HCT116 (cell line): ENCODE measurements around the gene RTF2. TPM values are rescaled to one million over a fixed set of nuclear protein-coding genes. Genes with fewer than 3 reads are reported as not detected.

Source experiments
- ATAC-seq: fragments of 200-7000 bp; cut with Tn5 transposase; 2 replicates; pipeline ENCODE4 v1.9.1; 2020; ENCODE audit warnings: mild to moderate bottlenecking, moderate library complexity
- BruUV-seq: library from RNA; stranded (reverse); fragments of 400-500 nt; replicated peaks from 2 replicates; lab custom pipeline; 2021; lab: Mats Ljungman, UMichigan
- CTCF ChIA-PET: fragments of 300-600 bp; sonication (Branson Sonifier 250); formaldehyde crosslinking; loops from one replicate; lab custom pipeline; 2021; ENCODE audit warnings: antibody characterized with exemption; lab: Charles Lee
- POLR2A ChIA-PET: fragments of 300-600, 350-600 bp; sonication (Branson Sonifier 250); formaldehyde crosslinking; loops from one replicate; lab custom pipeline; 2021; ENCODE audit warnings: antibody characterized with exemption; lab: Charles Lee
- RAD21 ChIA-PET, 2 experiments: fragments of 300-600 bp; sonication (Branson Sonifier 250); formaldehyde crosslinking; loops; one replicate each; lab custom pipeline; 2023; ENCODE audit warnings: low total read pairs in 2 of 2; ENCODE audit not compliant: uncharacterized antibody in 2 of 2, unreplicated experiment in 2 of 2, low non-redundant PET in 1 of 2; lab: Charles Lee
- DNase-seq: peaks from one replicate; pipeline ENCODE4 v3.0.0-alpha.2; 2010; ENCODE audit warnings: low read depth, low spot score
- H2AFZ ChIP-seq: fragments of 200-600 bp; shearing (Covaris generic), sonication (generic); 2 replicates; pipeline ENCODE4 v1.6.1; 2017; ENCODE audit warnings: low read depth, mixed run types, mixed read lengths, antibody characterized with exemption, low read length; ENCODE audit not compliant: poor library complexity, severe bottlenecking
- H3K27ac ChIP-seq: 2 replicates; pipeline ENCODE4 v1.5.1; 2012; ENCODE audit warnings: low read depth, low read length
- H3K27me3 ChIP-seq: fragments of 200-600 bp; sonication (generic); 2 replicates; pipeline ENCODE4 v1.6.1; 2016; ENCODE audit warnings: mixed run types, low read length, mixed read lengths; ENCODE audit not compliant: insufficient read depth
- H3K36me3 ChIP-seq, 2 experiments: fragments of 200-500 bp in 1 of 2; fragments of 200-600 bp in 1 of 2; sonication (Bioruptor generic) in 1 of 2; sonication (generic) in 1 of 2; 2 replicates each; pipeline versions ENCODE4 v1.5.1 to v1.6.1; 2014 to 2016; ENCODE audit warnings: low read length in 2 of 2, inconsistent platforms in 1 of 2, mixed read lengths in 1 of 2, mixed run types in 1 of 2; ENCODE audit not compliant: insufficient read depth in 2 of 2, control insufficient read depth in 1 of 2
- H3K4me1 ChIP-seq, 2 experiments: fragments of 200-600 bp in 1 of 2; sonication (generic) in 1 of 2; 2 replicates each; pipeline versions ENCODE4 v1.5.1 to v1.6.1; 2012 to 2017; ENCODE audit warnings: low read length in 2 of 2, inconsistent platforms in 1 of 2, mild to moderate bottlenecking in 1 of 2, mixed read lengths in 1 of 2, mixed run types in 1 of 2, moderate library complexity in 1 of 2; ENCODE audit not compliant: insufficient read depth in 2 of 2, control insufficient read depth in 1 of 2
- H3K4me2 ChIP-seq: fragments of 200-600 bp; sonication (generic); 2 replicates; pipeline ENCODE4 v1.6.1; 2017; ENCODE audit warnings: mixed run types, low read length, mixed read lengths
- H3K4me3 ChIP-seq, 2 experiments: fragments of 200-600 bp in 1 of 2; sonication (generic) in 1 of 2; replicated peaks in 1 of 2; 2 replicates each; pipeline ENCODE4 v1.5.1; 2011 to 2016; ENCODE audit warnings: low read length in 2 of 2, control low read depth in 1 of 2, low read depth in 1 of 2, mild to moderate bottlenecking in 1 of 2, mixed read lengths in 1 of 2, mixed run types in 1 of 2
- H3K79me2 ChIP-seq: fragments of 200-600 bp; sonication (generic); 2 replicates; pipeline ENCODE4 v1.6.1; 2017; ENCODE audit warnings: mild to moderate bottlenecking, mixed run types, low read length, moderate library complexity, mixed read lengths; ENCODE audit not compliant: insufficient read depth
- H3K9ac ChIP-seq: fragments of 200-600 bp; sonication (generic); 2 replicates; pipeline ENCODE4 v1.6.1; 2016; ENCODE audit warnings: low read length, mixed read lengths
- H3K9me2 ChIP-seq: fragments of 200-600 bp; sonication (generic), shearing (Covaris generic); 2 replicates; pipeline ENCODE4 v1.6.1; 2017; ENCODE audit warnings: mixed run types, mild to moderate bottlenecking, moderate library complexity; ENCODE audit not compliant: insufficient read depth
- H3K9me3 ChIP-seq, 2 experiments: fragments of 200-500 bp in 1 of 2; fragments of 200-600 bp in 1 of 2; sonication (Bioruptor generic) in 1 of 2; sonication (generic) in 1 of 2; 2 replicates each; pipeline ENCODE4 v1.6.1; 2014 to 2017; ENCODE audit warnings: low read length in 2 of 2, mixed read lengths in 2 of 2, inconsistent platforms in 1 of 2, low read depth in 1 of 2, mild to moderate bottlenecking in 1 of 2, mixed run types in 1 of 2, moderate library complexity in 1 of 2; ENCODE audit not compliant: control insufficient read depth in 1 of 2, insufficient read depth in 1 of 2
- H4K20me1 ChIP-seq: fragments of 200-600 bp; sonication (generic), shearing (Covaris generic); 2 replicates; pipeline ENCODE4 v1.6.1; 2017; ENCODE audit warnings: mixed run types, mild to moderate bottlenecking, moderate library complexity; ENCODE audit not compliant: insufficient read depth
- ATF3 ChIP-seq: IDR thresholded peaks from 2 replicates; pipeline ENCODE4 v1.6.1; 2012
- CEBPB ChIP-seq: IDR thresholded peaks from 2 replicates; pipeline ENCODE4 v1.6.1; 2012; ENCODE audit warnings: low read depth
- EGR1 ChIP-seq: IDR thresholded peaks from 2 replicates; pipeline ENCODE4 v1.6.1; 2012; ENCODE audit warnings: low read depth
- FOSL1 ChIP-seq: IDR thresholded peaks from 2 replicates; pipeline ENCODE4 v1.6.1; 2012; ENCODE audit warnings: low read depth
- JUND ChIP-seq: IDR thresholded peaks from 2 replicates; pipeline ENCODE4 v1.6.1; 2012
- MAX ChIP-seq: IDR thresholded peaks from 2 replicates; pipeline ENCODE4 v1.6.1; 2012
- POLR2A ChIP-seq: IDR thresholded peaks from 2 replicates; pipeline ENCODE4 v1.7.0; 2011; ENCODE audit warnings: borderline replicate concordance; ENCODE audit not compliant: insufficient read depth, insufficient read length; ENCODE audit errors: extremely low read depth
- RAD21 ChIP-seq: IDR thresholded peaks from 2 replicates; pipeline ENCODE4 v1.6.1; 2012; ENCODE audit warnings: low read depth, mild to moderate bottlenecking
- REST ChIP-seq: IDR thresholded peaks from 2 replicates; pipeline ENCODE4 v1.6.1; 2012; ENCODE audit warnings: low read depth
- SIN3A ChIP-seq: IDR thresholded peaks from 2 replicates; pipeline ENCODE4 v1.6.1; 2012; ENCODE audit warnings: low read depth
- SP1 ChIP-seq: IDR thresholded peaks from 2 replicates; pipeline ENCODE4 v1.6.1; 2012; ENCODE audit warnings: low read depth
- TCF7L2 ChIP-seq: IDR thresholded peaks from 2 replicates; pipeline ENCODE4 v1.7.0; 2011; ENCODE audit warnings: borderline replicate concordance, inconsistent platforms; ENCODE audit not compliant: insufficient read depth, insufficient read length; ENCODE audit errors: extremely low read depth
- ZFX ChIP-seq: fragments of 450-650 bp; IDR thresholded peaks from 2 replicates; pipeline ENCODE4 v1.6.1; 2017
- intact Hi-C: fragments of 100-400 bp; cut with micrococcal nuclease; formaldehyde crosslinking; loops from 2 replicates; pipeline ENCODE4 v1.10.0; 2022
- total RNA-seq: library from RNA; stranded (reverse); gene quantifications from one replicate; pipeline ENCODE4 v1.2.1, GENCODE V29; 2021; ENCODE audit not compliant: unreplicated experiment
- TF ChIP-seq, protein P1 (sequence below): IDR thresholded peaks from 2 replicates; pipeline ENCODE4 v1.6.1; 2011; ENCODE audit warnings: mild to moderate bottlenecking, low read length, moderate library complexity; ENCODE audit not compliant: insufficient replicate concordance; ENCODE audit errors: extremely low read depth
- TF ChIP-seq, protein P2 (sequence below), 3 experiments: fragments of 200-600 bp in 1 of 3; sonication (generic) in 1 of 3; IDR thresholded peaks in 2 of 3; conservative IDR thresholded peaks in 1 of 3; 2 replicates each; pipeline ENCODE4 v1.5.1; 2012 to 2017; ENCODE audit warnings: low read depth in 2 of 3, low read length in 2 of 3, antibody characterized with exemption in 1 of 3, borderline replicate concordance in 1 of 3, control low read depth in 1 of 3, mild to moderate bottlenecking in 1 of 3, mixed read lengths in 1 of 3, mixed run types in 1 of 3, moderate library complexity in 1 of 3; ENCODE audit not compliant: insufficient read depth in 1 of 3

The RTF2 gene
- total RNA-seq, 1 experiment from 2014 or later = 73.8 TPM

GRCh38 chr20:56483970-56484369, 15.5 kb downstream of the RTF2 start:
- Histone ChIP-seq H3K4me2 (no peak overlapping the region), H3K9me3 (no peaks in the 10 kb centered on the region), H3K27me3 (no peaks in the 10 kb centered on the region), H3K9ac (no peak overlapping the region), H3K27ac (no peak overlapping the region), H3K4me3 (no peak overlapping the region), H4K20me1 (no peaks in the 10 kb centered on the region), H3K9me2 (no peaks in the 10 kb centered on the region), H3K4me1 (no peaks in the 10 kb centered on the region), H3K36me3 (peaks cover 27 to 28% of the 10 kb centered on the region in 2 experiments; a peak in 3 of 4 replicates), H2AFZ (no peak overlapping the region), H3K79me2 (peaks cover 21% of the 10 kb centered on the region; the same call in 1 of the 2 replicates)
- CTCF ChIA-PET = no interaction called here
- RAD21 ChIA-PET = no interaction called here
- BruUV-seq = no TSS peak
- TF ChIP-seq, protein P1, sequence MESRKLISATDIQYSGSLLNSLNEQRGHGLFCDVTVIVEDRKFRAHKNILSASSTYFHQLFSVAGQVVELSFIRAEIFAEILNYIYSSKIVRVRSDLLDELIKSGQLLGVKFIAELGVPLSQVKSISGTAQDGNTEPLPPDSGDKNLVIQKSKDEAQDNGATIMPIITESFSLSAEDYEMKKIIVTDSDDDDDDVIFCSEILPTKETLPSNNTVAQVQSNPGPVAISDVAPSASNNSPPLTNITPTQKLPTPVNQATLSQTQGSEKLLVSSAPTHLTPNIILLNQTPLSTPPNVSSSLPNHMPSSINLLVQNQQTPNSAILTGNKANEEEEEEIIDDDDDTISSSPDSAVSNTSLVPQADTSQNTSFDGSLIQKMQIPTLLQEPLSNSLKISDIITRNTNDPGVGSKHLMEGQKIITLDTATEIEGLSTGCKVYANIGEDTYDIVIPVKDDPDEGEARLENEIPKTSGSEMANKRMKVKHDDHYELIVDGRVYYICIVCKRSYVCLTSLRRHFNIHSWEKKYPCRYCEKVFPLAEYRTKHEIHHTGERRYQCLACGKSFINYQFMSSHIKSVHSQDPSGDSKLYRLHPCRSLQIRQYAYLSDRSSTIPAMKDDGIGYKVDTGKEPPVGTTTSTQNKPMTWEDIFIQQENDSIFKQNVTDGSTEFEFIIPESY = no peak
- no peak for TF ChIP-seq FOSL1
- TF ChIP-seq EGR1 = no peak
- TF ChIP-seq SIN3A = no peak
- no peak for TF ChIP-seq RAD21
- TF ChIP-seq SP1 = no peak
- TF ChIP-seq TCF7L2 = no peak
- no peak for TF ChIP-seq CEBPB
- TF ChIP-seq, protein P2, sequence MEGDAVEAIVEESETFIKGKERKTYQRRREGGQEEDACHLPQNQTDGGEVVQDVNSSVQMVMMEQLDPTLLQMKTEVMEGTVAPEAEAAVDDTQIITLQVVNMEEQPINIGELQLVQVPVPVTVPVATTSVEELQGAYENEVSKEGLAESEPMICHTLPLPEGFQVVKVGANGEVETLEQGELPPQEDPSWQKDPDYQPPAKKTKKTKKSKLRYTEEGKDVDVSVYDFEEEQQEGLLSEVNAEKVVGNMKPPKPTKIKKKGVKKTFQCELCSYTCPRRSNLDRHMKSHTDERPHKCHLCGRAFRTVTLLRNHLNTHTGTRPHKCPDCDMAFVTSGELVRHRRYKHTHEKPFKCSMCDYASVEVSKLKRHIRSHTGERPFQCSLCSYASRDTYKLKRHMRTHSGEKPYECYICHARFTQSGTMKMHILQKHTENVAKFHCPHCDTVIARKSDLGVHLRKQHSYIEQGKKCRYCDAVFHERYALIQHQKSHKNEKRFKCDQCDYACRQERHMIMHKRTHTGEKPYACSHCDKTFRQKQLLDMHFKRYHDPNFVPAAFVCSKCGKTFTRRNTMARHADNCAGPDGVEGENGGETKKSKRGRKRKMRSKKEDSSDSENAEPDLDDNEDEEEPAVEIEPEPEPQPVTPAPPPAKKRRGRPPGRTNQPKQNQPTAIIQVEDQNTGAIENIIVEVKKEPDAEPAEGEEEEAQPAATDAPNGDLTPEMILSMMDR (IDR thresholded peaks at IDR 0.05 in 2 of 3, conservative IDR thresholded peaks at IDR 0.05 in 1 of 3; ENCODE audit: borderline replicate concordance in 1 of 3, insufficient read depth in 1 of 3, low read depth in 2 of 3, low read length in 2 of 3) = no peak
- TF ChIP-seq POLR2A = no peak
- TF ChIP-seq JUND = no peak
- no peak for TF ChIP-seq ZFX
- TF ChIP-seq REST = no peak
- no peak for TF ChIP-seq ATF3
- no peak for TF ChIP-seq MAX
- intact Hi-C loops = no loop called here
- ATAC-seq (no peak), DNase-seq (no peak)
- POLR2A ChIA-PET = no interaction called here
